ENCODE results near the gene C6orf132.

DNA sequence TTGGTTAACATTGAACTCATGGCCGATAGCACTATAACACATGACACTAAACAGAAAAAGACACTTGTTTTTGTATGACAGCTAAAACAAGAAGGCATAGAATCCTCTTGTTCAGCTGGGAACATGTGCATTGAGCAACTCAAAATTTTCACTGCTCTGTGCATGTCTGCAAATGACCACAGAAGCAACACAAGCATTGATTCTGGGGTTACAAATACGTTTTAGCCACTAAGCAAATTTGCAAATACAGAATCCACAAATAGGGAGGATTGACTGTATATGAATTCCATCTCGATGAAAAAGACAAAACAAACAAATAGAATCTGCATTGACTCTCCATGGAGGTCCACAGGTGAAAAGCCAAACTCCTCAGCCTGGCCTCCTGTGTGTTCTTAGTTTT is 31.7 kb downstream of the C6orf132 start:
- TF ChIP-seq, protein P1, sequence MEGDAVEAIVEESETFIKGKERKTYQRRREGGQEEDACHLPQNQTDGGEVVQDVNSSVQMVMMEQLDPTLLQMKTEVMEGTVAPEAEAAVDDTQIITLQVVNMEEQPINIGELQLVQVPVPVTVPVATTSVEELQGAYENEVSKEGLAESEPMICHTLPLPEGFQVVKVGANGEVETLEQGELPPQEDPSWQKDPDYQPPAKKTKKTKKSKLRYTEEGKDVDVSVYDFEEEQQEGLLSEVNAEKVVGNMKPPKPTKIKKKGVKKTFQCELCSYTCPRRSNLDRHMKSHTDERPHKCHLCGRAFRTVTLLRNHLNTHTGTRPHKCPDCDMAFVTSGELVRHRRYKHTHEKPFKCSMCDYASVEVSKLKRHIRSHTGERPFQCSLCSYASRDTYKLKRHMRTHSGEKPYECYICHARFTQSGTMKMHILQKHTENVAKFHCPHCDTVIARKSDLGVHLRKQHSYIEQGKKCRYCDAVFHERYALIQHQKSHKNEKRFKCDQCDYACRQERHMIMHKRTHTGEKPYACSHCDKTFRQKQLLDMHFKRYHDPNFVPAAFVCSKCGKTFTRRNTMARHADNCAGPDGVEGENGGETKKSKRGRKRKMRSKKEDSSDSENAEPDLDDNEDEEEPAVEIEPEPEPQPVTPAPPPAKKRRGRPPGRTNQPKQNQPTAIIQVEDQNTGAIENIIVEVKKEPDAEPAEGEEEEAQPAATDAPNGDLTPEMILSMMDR (IDR thresholded peaks at IDR 0.05 in 4 of 5, conservative IDR thresholded peaks at IDR 0.05 in 1 of 5): no peak
- no peak for TF ChIP-seq POLR2A (IDR thresholded peaks at IDR 0.05)
